GM18505 (cell line): ENCODE results near the gene BNIP3.

Experiments
- ATAC-seq: cut with Tn5 transposase; IDR thresholded peaks from one replicate; pipeline ENCODE4 v1.9.1; 2021; ENCODE audit not compliant: unreplicated experiment
- POLR2A ChIP-seq: IDR thresholded peaks from 4 replicates; pipeline ENCODE4 v1.6.1; 2011; ENCODE audit warnings: borderline replicate concordance; ENCODE audit not compliant: insufficient read depth, insufficient read length; ENCODE audit errors: extremely low read depth

Gene BNIP3

GRCh38 chr10:131981429-131982184 lies at the start of gene BNIP3:
Gene BNIP3, minus strand, starts transcription at chr10:131981923. Its CDS starts 117 bp downstream, at chr10:131981806.
- ATAC-seq = peak; percentile 89
- peak; percentile 67 for TF ChIP-seq POLR2A

- no peak for TF ChIP-seq POLR2A
- ATAC-seq = no peak
Observed at GRCh38 chr10:132030898-132031463, 49.3 kb upstream of the BNIP3 start.

GRCh38 chr10:132028706-132029105 lies 47.0 kb upstream of the BNIP3 start:
- TF ChIP-seq POLR2A = no peak
- no peak for ATAC-seq

- ATAC-seq = no peak
- TF ChIP-seq POLR2A = no peak
Observed at GRCh38 chr10:132027423-132027983, 45.8 kb upstream of the BNIP3 start.

GRCh38 chr10:132023092-132023811 lies 41.5 kb upstream of the BNIP3 start:
- TF ChIP-seq POLR2A = no peak
- ATAC-seq = peak; percentile 86

- no peak for TF ChIP-seq POLR2A
- no peak for ATAC-seq
Observed at GRCh38 chr10:132022241-132022640, 40.5 kb upstream of the BNIP3 start.

- no peak for TF ChIP-seq POLR2A
- ATAC-seq = no peak
Observed at GRCh38 chr10:132021504-132022143, 39.9 kb upstream of the BNIP3 start.

- no peak for ATAC-seq
- TF ChIP-seq POLR2A = no peak
Observed at GRCh38 chr10:132021046-132021445, 39.3 kb upstream of the BNIP3 start.

- ATAC-seq = no peak
- TF ChIP-seq POLR2A = no peak
Observed at GRCh38 chr10:132020456-132020855, 38.7 kb upstream of the BNIP3 start.

GRCh38 chr10:132019366-132019765 lies 37.6 kb upstream of the BNIP3 start:
- no peak for TF ChIP-seq POLR2A

GRCh38 chr10:132018446-132018845 lies 36.7 kb upstream of the BNIP3 start:
- TF ChIP-seq POLR2A = no peak
- ATAC-seq = no peak

More at GRCh38 chr10:132019366-132019765, 37.6 kb upstream of the BNIP3 start:
- no peak for ATAC-seq

- ATAC-seq = no peak
Observed at GRCh38 chr10:132016514-132016913, 34.8 kb upstream of the BNIP3 start.

GRCh38 chr10:132011445-132011844 lies 29.7 kb upstream of the BNIP3 start:
- TF ChIP-seq POLR2A = no peak
- no peak for ATAC-seq

More at GRCh38 chr10:132016514-132016913, 34.8 kb upstream of the BNIP3 start:
- TF ChIP-seq POLR2A = no peak
